Activated T-helper 1 cell treated with anti-CD3 and anti-CD28 coated beads, Interleukin-12 subunit alpha, Interleukin-12 subunit beta, Interleukin-2, Interleukin-4 antibody, amounts not matched to agents 30 ng/mL and 10 ng/mL and 1 ng/mL, durations not matched to agents 14 hours and 24 hours and 36 hours (primary cell): ENCODE measurements around the gene DOCK4. TPM values are rescaled to one million over a fixed set of nuclear protein-coding genes. Genes with fewer than 3 reads are reported as not detected.

ENCODE experiments used
- DNase-seq: peaks from one replicate; pipeline ENCODE4 v3.0.0; 2021; ENCODE audit warnings: low spot score
- H3K27ac Mint-ChIP-seq: one replicate; pipeline ENCODE4 v1.8.0; 2021; ENCODE audit warnings: mild to moderate bottlenecking, mixed read lengths
- H3K27me3 Mint-ChIP-seq: one replicate; pipeline ENCODE4 v1.8.0; 2022; ENCODE audit warnings: mild to moderate bottlenecking, moderate library complexity, mixed read lengths; ENCODE audit not compliant: insufficient read depth
- H3K36me3 Mint-ChIP-seq: one replicate; pipeline ENCODE4 v1.8.0; 2021; ENCODE audit warnings: low read depth, mixed read lengths
- H3K4me1 Mint-ChIP-seq: one replicate; pipeline ENCODE4 v1.8.0; 2021; ENCODE audit warnings: low read depth, mixed read lengths
- H3K4me3 Mint-ChIP-seq: one replicate; pipeline ENCODE4 v1.8.0; 2021; ENCODE audit warnings: mild to moderate bottlenecking, moderate library complexity, mixed read lengths
- H3K9me3 Mint-ChIP-seq: one replicate; pipeline ENCODE4 v1.8.0; 2021; ENCODE audit warnings: mixed read lengths
- intact Hi-C: fragments of 100-400 bp; cut with micrococcal nuclease; formaldehyde crosslinking; loops from one replicate; pipeline ENCODE4 v1.15.1; 2024
- total RNA-seq: library from RNA; stranded (reverse); gene quantifications from 2 replicates; pipeline ENCODE4 v1.2.3, GENCODE V29; 2022

DOCK4 gene
- total RNA-seq, 1 donor from 2014 or later, result 0.31 TPM

- Mint-ChIP-seq H3K4me1 (no peaks in the 10 kb centered on the region), H3K27ac (no peak overlapping the region), H3K27me3 (peaks cover 13% of the 10 kb centered on the region), H3K9me3 (no peaks in the 10 kb centered on the region), H3K36me3 (no peaks in the 10 kb centered on the region), H3K4me3 (no peak overlapping the region)
- DNase-seq, result no peak
- intact Hi-C loops, result no loop called here
Observed at GRCh38 chr7:111758332-111758731, 447.9 kb downstream of the DOCK4 start.

GRCh38 chr7:111756687-111757178, 449.5 kb downstream of the DOCK4 start:
- Mint-ChIP-seq H3K4me1 (no peaks in the 10 kb centered on the region), H3K4me3 (no peak overlapping the region), H3K27ac (no peak overlapping the region), H3K9me3 (no peaks in the 10 kb centered on the region), H3K27me3 (peaks cover 13% of the 10 kb centered on the region), H3K36me3 (no peaks in the 10 kb centered on the region)
- no peak for DNase-seq
- intact Hi-C loops, result no loop called here

- no peak overlapping the region for H3K4me3 Mint-ChIP-seq
- no peaks in the 10 kb centered on the region for H3K4me1 Mint-ChIP-seq
- intact Hi-C loops, result no loop called here
- no peak overlapping the region for H3K27ac Mint-ChIP-seq
- H3K27me3 Mint-ChIP-seq, result peaks cover 12% of the 10 kb centered on the region
- H3K36me3 Mint-ChIP-seq, result no peaks in the 10 kb centered on the region
- H3K9me3 Mint-ChIP-seq, result no peaks in the 10 kb centered on the region
- no peak for DNase-seq
Observed at GRCh38 chr7:111755383-111755782, 450.8 kb downstream of the DOCK4 start.

- DNase-seq, result no peak
- H3K27ac Mint-ChIP-seq, result no peak overlapping the region
- no peak overlapping the region for H3K4me3 Mint-ChIP-seq
- intact Hi-C loops, result no loop called here
- no peaks in the 10 kb centered on the region for H3K4me1 Mint-ChIP-seq
- H3K36me3 Mint-ChIP-seq, result no peaks in the 10 kb centered on the region
- H3K9me3 Mint-ChIP-seq, result no peaks in the 10 kb centered on the region
- H3K27me3 Mint-ChIP-seq, result peaks cover 11% of the 10 kb centered on the region
Observed at GRCh38 chr7:111753968-111754367, 452.2 kb downstream of the DOCK4 start.

GRCh38 chr7:111752022-111752582, 454.1 kb downstream of the DOCK4 start:
- intact Hi-C loops, result loop anchor here (1.0 kb wide), 4 partner anchors 103 to 1146 kb away; no protein-coding TSS in a partner anchor
- H3K4me1 Mint-ChIP-seq, result no peaks in the 10 kb centered on the region
- peaks cover 14% of the 10 kb centered on the region for H3K27me3 Mint-ChIP-seq
- DNase-seq, result peak; percentile 22
- H3K27ac Mint-ChIP-seq, result no peak overlapping the region
- H3K9me3 Mint-ChIP-seq, result no peaks in the 10 kb centered on the region
- H3K4me3 Mint-ChIP-seq, result no peak overlapping the region
- H3K36me3 Mint-ChIP-seq, result no peaks in the 10 kb centered on the region

- Mint-ChIP-seq H3K4me3 (no peak overlapping the region), H3K27me3 (peaks cover 11% of the 10 kb centered on the region), H3K27ac (no peak overlapping the region), H3K36me3 (no peaks in the 10 kb centered on the region), H3K4me1 (no peaks in the 10 kb centered on the region), H3K9me3 (no peaks in the 10 kb centered on the region)
- intact Hi-C loops, result no loop called here
- no peak for DNase-seq
Observed at GRCh38 chr7:111750878-111751277, 455.3 kb downstream of the DOCK4 start.

GRCh38 chr7:111750228-111750627, 456.0 kb downstream of the DOCK4 start:
- Mint-ChIP-seq H3K4me3 (no peak overlapping the region), H3K9me3 (no peaks in the 10 kb centered on the region), H3K36me3 (no peaks in the 10 kb centered on the region), H3K27ac (no peak overlapping the region), H3K4me1 (no peaks in the 10 kb centered on the region), H3K27me3 (peaks cover 11% of the 10 kb centered on the region)
- DNase-seq, result no peak
- intact Hi-C loops, result no loop called here

GRCh38 chr7:111749625-111750024, 456.6 kb downstream of the DOCK4 start:
- intact Hi-C loops, result no loop called here
- Mint-ChIP-seq H3K27ac (no peak overlapping the region), H3K27me3 (peaks cover 11% of the 10 kb centered on the region), H3K4me3 (no peak overlapping the region), H3K36me3 (no peaks in the 10 kb centered on the region), H3K4me1 (no peaks in the 10 kb centered on the region), H3K9me3 (no peaks in the 10 kb centered on the region)
- DNase-seq, result no peak

- H3K27me3 Mint-ChIP-seq, result peaks cover 6% of the 10 kb centered on the region
- no peak overlapping the region for H3K27ac Mint-ChIP-seq
- H3K9me3 Mint-ChIP-seq, result no peaks in the 10 kb centered on the region
- no peaks in the 10 kb centered on the region for H3K36me3 Mint-ChIP-seq
- intact Hi-C loops, result no loop called here
- no peak for DNase-seq
- no peak overlapping the region for H3K4me3 Mint-ChIP-seq
- H3K4me1 Mint-ChIP-seq, result no peaks in the 10 kb centered on the region
Observed at GRCh38 chr7:111747718-111748117, 458.5 kb downstream of the DOCK4 start.

- Mint-ChIP-seq H3K27ac (no peak overlapping the region), H3K4me1 (no peaks in the 10 kb centered on the region), H3K4me3 (no peak overlapping the region), H3K27me3 (peaks cover 6% of the 10 kb centered on the region), H3K9me3 (no peaks in the 10 kb centered on the region), H3K36me3 (no peaks in the 10 kb centered on the region)
- no peak for DNase-seq
- intact Hi-C loops, result no loop called here
Observed at GRCh38 chr7:111746950-111747349, 459.2 kb downstream of the DOCK4 start.

GRCh38 chr7:111744501-111745155, 461.6 kb downstream of the DOCK4 start:
- DNase-seq, result no peak
- H3K9me3 Mint-ChIP-seq, result no peaks in the 10 kb centered on the region
- intact Hi-C loops, result no loop called here
- H3K27ac Mint-ChIP-seq, result no peak overlapping the region
- H3K4me1 Mint-ChIP-seq, result no peaks in the 10 kb centered on the region
- H3K4me3 Mint-ChIP-seq, result no peak overlapping the region
- peaks cover 6% of the 10 kb centered on the region for H3K27me3 Mint-ChIP-seq
- H3K36me3 Mint-ChIP-seq, result no peaks in the 10 kb centered on the region

GRCh38 chr7:111743244-111743847, 462.9 kb downstream of the DOCK4 start:
- H3K27me3 Mint-ChIP-seq, result no peaks in the 10 kb centered on the region
- no peak for DNase-seq
- intact Hi-C loops, result no loop called here
- no peaks in the 10 kb centered on the region for H3K36me3 Mint-ChIP-seq
- no peaks in the 10 kb centered on the region for H3K9me3 Mint-ChIP-seq
- H3K27ac Mint-ChIP-seq, result no peak overlapping the region
- H3K4me3 Mint-ChIP-seq, result no peak overlapping the region
- H3K4me1 Mint-ChIP-seq, result no peaks in the 10 kb centered on the region

GRCh38 chr7:111741811-111742240, 464.4 kb downstream of the DOCK4 start:
- DNase-seq, result no peak
- H3K36me3 Mint-ChIP-seq, result no peaks in the 10 kb centered on the region
- intact Hi-C loops, result loop anchor here (1.0 to 2.0 kb wide), 4 partner anchors 754 to 1679 kb away; no protein-coding TSS in a partner anchor

More at GRCh38 chr7:111741811-111742240, 464.4 kb downstream of the DOCK4 start:
- H3K4me1 Mint-ChIP-seq, result no peaks in the 10 kb centered on the region
- no peak overlapping the region for H3K4me3 Mint-ChIP-seq
- no peak overlapping the region for H3K27ac Mint-ChIP-seq
- H3K9me3 Mint-ChIP-seq, result no peaks in the 10 kb centered on the region
- H3K27me3 Mint-ChIP-seq, result no peaks in the 10 kb centered on the region
